Mucosa of rectum (tissue), 2 donors: ENCODE measurements around the gene GCGR.
A peak's percentile ranks its signal among the peaks of the same experiment; 100 is the strongest.

Experiments used
- H3K27ac ChIP-seq, 2 donors: one replicate each; pipeline ENCODE4 v1.7.0; 2013; ENCODE audit warnings: inconsistent platforms in 2 of 2, low read depth in 2 of 2, low read length in 2 of 2
- H3K27me3 ChIP-seq, 2 donors: one replicate each; pipeline ENCODE4 v1.7.0; 2013; ENCODE audit warnings: low read length in 2 of 2; ENCODE audit not compliant: control insufficient read depth in 2 of 2, insufficient read depth in 2 of 2
- H3K36me3 ChIP-seq, 2 donors: one replicate each; pipeline ENCODE4 v1.7.0; 2013; ENCODE audit warnings: low read length in 2 of 2; ENCODE audit not compliant: control insufficient read depth in 2 of 2, insufficient read depth in 2 of 2
- H3K4me1 ChIP-seq, 2 donors: one replicate each; pipeline ENCODE4 v1.7.0; 2013; ENCODE audit warnings: low read length in 2 of 2, mild to moderate bottlenecking in 1 of 2; ENCODE audit not compliant: control insufficient read depth in 2 of 2, insufficient read depth in 2 of 2
- H3K4me3 ChIP-seq, 2 donors: one replicate each; pipeline ENCODE4 v1.7.0; 2013; ENCODE audit warnings: low read length in 2 of 2
- H3K9ac ChIP-seq, 2 donors: one replicate each; pipeline ENCODE4 v1.7.0; 2013; ENCODE audit warnings: low read length in 2 of 2, low read depth in 1 of 2, mild to moderate bottlenecking in 1 of 2
- H3K9me3 ChIP-seq, 2 donors: one replicate each; pipeline ENCODE4 v1.7.0; 2013; ENCODE audit warnings: low read length in 2 of 2; ENCODE audit not compliant: control insufficient read depth in 2 of 2
- donor health status: healthy.
- donor health status: Normal muscosa, but diverticular disease.

Gene GCGR

GRCh38 chr17:81822312-81822637 lies 18.3 kb downstream of the GCGR start:
- Histone ChIP-seq H3K9me3 (no peaks in the 10 kb centered on the region), H3K9ac (peak overlapping the region; percentile 32 to 81), H3K4me3 (no peak overlapping the region), H3K36me3 (no peaks in the 10 kb centered on the region), H3K27ac (peak overlapping the region; percentile 96 to 97), H3K27me3 (no peaks in the 10 kb centered on the region), H3K4me1 (peaks cover 24 to 27% of the 10 kb centered on the region in 2 donors)

DNA sequence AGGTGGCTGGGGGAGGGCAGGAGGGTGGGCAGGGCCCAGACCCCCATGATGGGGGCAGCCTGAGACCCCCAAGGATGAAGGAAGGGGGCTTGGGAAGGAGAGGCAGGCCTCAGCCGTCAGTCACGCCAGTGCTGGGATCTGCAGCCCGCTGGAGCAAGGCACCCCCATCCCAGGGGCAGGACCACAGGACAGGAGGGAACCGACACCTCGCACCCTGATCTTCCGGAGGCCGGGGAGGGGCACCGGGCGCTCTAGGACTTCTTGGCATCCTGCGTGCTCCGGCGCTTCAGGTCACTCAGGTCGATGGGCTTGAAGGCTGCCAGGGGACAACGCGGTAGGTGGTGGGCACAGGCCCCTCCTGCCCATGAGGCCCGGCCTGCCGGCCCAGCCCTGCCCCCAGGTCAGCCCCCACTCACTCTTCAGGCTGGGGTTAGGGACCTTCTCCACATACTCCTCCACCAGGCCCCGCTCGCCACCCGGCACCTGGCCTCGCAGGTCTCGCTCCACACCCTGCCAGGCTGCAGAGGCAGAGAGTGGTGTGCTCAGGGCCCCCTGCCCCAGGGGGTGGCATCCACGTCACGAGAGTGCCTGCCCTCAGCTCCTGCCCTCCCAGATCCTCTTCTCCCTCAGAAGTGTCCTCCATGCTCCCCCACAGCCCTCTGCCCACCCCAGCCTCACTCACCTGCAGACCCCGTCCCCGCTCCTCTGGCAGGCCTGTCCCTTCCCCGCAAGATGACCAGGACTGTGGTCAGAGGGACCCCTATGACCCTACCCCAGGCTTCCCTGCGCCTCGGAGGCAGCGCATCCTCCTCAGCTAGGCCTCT lies 19.3 kb downstream of the GCGR start:
- Histone ChIP-seq H3K9ac (peak overlapping the region in 1 of 2 donors; percentile 81), H3K36me3 (no peaks in the 10 kb centered on the region), H3K27ac (peak overlapping the region; percentile 96 to 97), H3K4me1 (peaks cover 24 to 27% of the 10 kb centered on the region in 2 donors), H3K4me3 (no peak overlapping the region), H3K9me3 (no peaks in the 10 kb centered on the region), H3K27me3 (no peaks in the 10 kb centered on the region)

DNA sequence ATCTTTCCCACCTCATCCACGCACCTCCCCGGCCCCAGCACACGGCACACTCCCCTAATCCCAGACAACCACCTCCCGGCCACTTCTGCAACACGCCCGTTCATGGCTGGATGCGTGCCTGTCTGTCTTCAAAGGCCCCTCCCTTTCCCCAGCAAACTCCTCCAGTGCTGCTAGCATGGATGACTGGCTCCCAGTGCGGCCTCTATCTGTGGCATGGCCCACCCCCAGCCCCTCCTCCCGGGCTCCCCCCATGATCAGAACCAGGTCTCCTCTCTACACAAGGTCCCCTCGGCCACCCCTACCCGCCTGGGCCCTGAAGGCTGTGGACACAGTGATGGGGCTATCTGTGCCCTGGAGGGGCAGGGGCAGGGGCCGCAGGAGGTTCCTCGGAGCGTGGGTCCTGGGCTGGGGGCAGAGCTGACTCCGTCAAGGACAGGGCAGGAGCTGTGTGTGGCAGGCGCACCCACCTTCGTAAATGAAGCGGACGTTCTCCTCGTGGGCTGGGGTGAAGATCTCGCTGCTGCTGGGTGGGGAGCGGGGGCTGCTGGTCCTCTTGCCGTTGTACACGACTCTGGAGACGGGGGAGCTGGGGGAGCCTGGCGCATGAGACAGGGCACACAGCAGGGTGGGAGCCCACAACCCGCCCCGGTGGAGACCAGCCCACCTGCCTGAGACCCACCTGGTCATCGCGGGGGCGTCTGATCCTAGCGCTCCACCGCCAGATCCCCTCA lies 20.0 kb downstream of the GCGR start:
- H3K27me3 ChIP-seq, result no peaks in the 10 kb centered on the region
- H3K9me3 ChIP-seq, result no peaks in the 10 kb centered on the region
- H3K36me3 ChIP-seq, result no peaks in the 10 kb centered on the region
- H3K9ac ChIP-seq, result no peak overlapping the region
- no peak overlapping the region for H3K27ac ChIP-seq
- H3K4me3 ChIP-seq, result no peak overlapping the region
- H3K4me1 ChIP-seq, result peaks cover 24 to 27% of the 10 kb centered on the region in 2 donors

DNA sequence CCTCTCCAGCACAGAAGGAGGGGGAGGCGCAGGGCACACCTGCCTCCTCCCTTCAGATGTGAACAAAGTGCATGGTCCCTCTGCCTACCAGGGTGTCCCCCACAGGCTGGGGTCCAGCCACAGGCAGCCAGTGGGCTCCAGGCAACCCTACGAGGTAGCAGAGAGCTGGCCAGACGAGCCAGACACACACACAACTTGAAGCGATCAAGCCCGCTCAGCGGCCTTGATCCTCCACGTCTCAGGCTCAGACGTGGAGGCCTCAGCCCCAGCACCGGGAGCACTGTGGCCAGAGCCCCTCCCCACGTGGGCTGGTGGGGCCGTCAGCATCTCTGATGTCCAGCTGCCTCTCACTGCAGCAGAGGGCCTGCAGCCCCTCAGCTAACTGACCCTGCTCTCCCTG lies 20.6 kb downstream of the GCGR start:
- Histone ChIP-seq H3K4me1 (peaks cover 24 to 27% of the 10 kb centered on the region in 2 donors), H3K9me3 (no peaks in the 10 kb centered on the region), H3K36me3 (no peaks in the 10 kb centered on the region), H3K4me3 (no peak overlapping the region), H3K27ac (no peak overlapping the region), H3K27me3 (no peaks in the 10 kb centered on the region), H3K9ac (no peak overlapping the region)

DNA sequence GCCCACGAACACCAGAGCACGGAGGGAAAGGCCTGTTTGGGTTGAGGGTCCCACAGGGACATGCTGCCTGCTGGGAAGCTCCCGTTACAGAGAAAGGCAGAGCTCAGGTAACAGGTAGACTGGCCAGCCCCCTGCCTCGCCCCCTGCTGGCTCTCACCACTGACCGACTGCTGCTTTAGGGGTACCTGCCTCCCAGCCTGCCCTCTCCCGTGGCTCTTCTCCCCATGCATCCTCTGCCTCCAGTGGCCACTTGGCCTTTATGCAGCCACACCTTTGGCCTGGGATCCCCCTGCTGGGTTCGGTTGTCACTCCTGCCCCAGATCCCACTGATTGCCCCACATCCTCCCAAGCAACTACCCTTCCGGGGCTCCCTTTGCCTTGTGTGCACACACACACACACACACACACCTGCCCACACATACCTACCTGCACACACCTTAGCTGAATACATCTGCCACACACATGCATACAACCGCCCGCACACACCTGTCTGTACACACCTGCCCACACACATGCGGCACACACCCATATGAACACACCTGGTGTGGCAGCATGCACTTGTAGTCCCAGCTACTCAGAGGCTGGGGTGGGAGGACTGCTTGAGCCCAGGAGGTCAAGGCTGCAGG lies 22.0 kb downstream of the GCGR start:
- Histone ChIP-seq H3K4me1 (peaks cover 24 to 27% of the 10 kb centered on the region in 2 donors), H3K9me3 (no peaks in the 10 kb centered on the region), H3K36me3 (no peaks in the 10 kb centered on the region), H3K27me3 (no peaks in the 10 kb centered on the region), H3K27ac (no peak overlapping the region), H3K4me3 (no peak overlapping the region), H3K9ac (no peak overlapping the region)

DNA sequence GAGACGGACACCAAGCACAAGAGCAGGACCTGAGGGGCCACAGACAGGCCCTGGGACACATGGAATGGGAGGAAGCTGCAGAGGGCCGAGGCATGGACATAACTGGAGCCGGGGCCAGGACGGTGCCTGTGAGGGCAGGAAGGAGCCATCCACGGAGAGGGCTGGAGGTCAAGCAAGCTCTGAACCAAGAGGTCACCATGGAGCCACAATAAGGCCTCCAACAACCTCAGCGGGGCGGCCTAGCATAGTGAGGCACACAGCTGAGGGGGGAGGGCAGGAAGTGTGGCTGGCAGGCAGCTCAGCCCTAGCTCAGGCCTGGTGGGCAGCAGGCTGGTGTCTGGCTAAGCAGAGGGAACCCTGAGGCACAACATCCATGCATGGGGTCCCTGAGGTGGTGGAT lies 24.7 kb downstream of the GCGR start:
- H3K36me3 ChIP-seq, result no peaks in the 10 kb centered on the region
- no peaks in the 10 kb centered on the region for H3K27me3 ChIP-seq
- no peak overlapping the region for H3K9ac ChIP-seq
- no peak overlapping the region for H3K27ac ChIP-seq
- peaks cover 18 to 22% of the 10 kb centered on the region in 2 donors for H3K4me1 ChIP-seq
- H3K9me3 ChIP-seq, result no peaks in the 10 kb centered on the region
- H3K4me3 ChIP-seq, result no peak overlapping the region

DNA sequence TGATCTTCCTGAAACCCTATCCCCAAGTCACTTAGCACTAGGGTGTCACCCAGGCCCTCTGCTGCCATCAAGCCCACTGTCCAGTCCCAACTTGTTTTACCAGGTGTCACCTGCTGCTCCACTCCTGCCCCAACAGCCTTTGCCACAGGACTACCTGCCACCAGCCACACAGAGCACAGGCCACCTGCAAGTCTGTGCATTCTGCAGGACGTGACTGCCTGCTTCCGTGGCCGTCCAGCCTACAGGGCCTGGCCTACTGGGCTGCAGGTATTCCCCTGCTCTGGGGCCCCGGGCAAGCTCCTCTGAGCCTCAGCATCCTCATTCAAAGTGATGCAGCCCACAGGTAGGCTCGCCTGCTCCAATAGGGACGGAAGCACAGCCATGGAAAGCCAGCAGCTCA lies 25.9 kb downstream of the GCGR start:
- no peak overlapping the region for H3K27ac ChIP-seq
- H3K4me1 ChIP-seq, result peaks cover 20 to 24% of the 10 kb centered on the region in 2 donors
- H3K4me3 ChIP-seq, result no peak overlapping the region
- no peaks in the 10 kb centered on the region for H3K27me3 ChIP-seq
- H3K9ac ChIP-seq, result no peak overlapping the region
- H3K9me3 ChIP-seq, result no peaks in the 10 kb centered on the region
- no peaks in the 10 kb centered on the region for H3K36me3 ChIP-seq

- Histone ChIP-seq H3K9me3 (no peaks in the 10 kb centered on the region), H3K27ac (peak overlapping the region in 1 of 2 donors; percentile 88), H3K27me3 (no peaks in the 10 kb centered on the region), H3K36me3 (no peaks in the 10 kb centered on the region), H3K9ac (no peak overlapping the region), H3K4me1 (peaks cover 11 to 16% of the 10 kb centered on the region in 2 donors), H3K4me3 (peak overlapping the region in 1 of 2 donors; percentile 77)
Observed at GRCh38 chr17:81831563-81831956, 27.6 kb downstream of the GCGR start.

- H3K9me3 ChIP-seq, result no peaks in the 10 kb centered on the region
- peak overlapping the region; percentile 85 to 88 for H3K9ac ChIP-seq
- no peaks in the 10 kb centered on the region for H3K36me3 ChIP-seq
- H3K4me1 ChIP-seq, result peaks cover 11 to 16% of the 10 kb centered on the region in 2 donors
- H3K27me3 ChIP-seq, result no peaks in the 10 kb centered on the region
- H3K27ac ChIP-seq, result peak overlapping the region; percentile 83 to 88
- peak overlapping the region; percentile 68 to 77 for H3K4me3 ChIP-seq
Observed at GRCh38 chr17:81831957-81832607, 28.1 kb downstream of the GCGR start.
